Measurements from ENCODE around the gene MYRF. TPM values are rescaled to one million over a fixed set of nuclear protein-coding genes. Genes with fewer than 3 reads are reported as not detected.
A peak's percentile ranks its signal among the peaks of the same experiment; 100 is the strongest.

Gene MYRF
- total and polyA plus RNA-seq, 9 of the 15 experiments (the other 6 are each of a cell fraction or from before 2014, with no cell fraction given) = 2.3 to 25.8 (median 7.1) TPM

DNA sequence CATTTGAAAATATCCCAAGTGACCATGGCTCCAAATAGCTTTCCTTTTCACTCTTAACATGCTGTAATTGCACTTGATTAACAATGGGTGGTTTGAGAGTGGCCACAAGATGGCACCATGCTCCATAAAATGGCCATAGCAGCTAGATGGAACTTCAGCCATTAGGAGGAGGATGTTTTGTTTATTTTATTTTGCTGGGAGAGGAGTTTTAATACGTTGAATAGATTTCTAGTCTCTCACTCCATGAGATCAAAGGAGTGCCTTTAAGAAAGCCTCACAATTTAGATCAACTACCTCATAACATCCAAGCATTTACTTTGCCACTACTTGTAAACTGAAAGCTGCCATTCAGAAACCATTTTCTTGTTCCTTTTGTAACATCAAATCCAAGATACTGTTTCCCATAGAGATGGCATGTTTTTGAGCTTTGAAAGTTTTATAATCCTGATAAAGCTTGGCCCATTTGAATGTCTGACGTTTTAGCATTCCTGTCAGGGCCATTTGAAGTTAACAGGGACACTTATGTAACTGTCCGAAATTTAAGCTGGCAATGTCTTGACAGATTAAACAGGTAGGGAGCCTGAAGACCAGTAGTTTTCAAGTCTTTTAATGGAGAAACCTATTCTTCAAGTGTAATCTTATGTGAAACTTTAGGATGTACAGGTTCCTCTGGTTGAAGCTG is 45.0 kb downstream of the MYRF start (continued):
- TF ChIP-seq MAZ (CRISPR knock-in tag; conservative IDR thresholded peaks at IDR 0.05 in 1 of 2, IDR thresholded peaks at IDR 0.05 in 1 of 2) = peak in 1 of 2 experiments; percentile 18; a peak in 1 of 4 replicates
- TF ChIP-seq, protein P1, sequence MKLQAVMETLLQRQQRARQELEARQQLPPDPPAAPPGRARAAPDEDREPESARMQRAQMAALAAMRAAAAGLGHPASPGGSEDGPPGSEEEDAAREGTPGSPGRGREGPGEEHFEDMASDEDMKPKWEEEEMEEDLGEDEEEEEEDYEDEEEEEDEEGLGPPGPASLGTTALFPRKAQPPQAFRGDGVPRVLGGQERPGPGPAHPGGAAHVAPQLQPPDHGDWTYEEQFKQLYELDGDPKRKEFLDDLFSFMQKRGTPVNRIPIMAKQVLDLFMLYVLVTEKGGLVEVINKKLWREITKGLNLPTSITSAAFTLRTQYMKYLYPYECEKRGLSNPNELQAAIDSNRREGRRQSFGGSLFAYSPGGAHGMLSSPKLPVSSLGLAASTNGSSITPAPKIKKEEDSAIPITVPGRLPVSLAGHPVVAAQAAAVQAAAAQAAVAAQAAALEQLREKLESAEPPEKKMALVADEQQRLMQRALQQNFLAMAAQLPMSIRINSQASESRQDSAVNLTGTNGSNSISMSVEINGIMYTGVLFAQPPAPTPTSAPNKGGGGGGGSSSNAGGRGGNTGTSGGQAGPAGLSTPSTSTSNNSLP (IDR thresholded peaks at IDR 0.05; ENCODE audit: borderline replicate concordance, low read depth, low read length) = peak; percentile 97
- no peak for TF ChIP-seq MCM2 (IDR thresholded peaks at IDR 0.05; ENCODE audit: low read depth)
- TF ChIP-seq SP1 (CRISPR knock-in tag; IDR thresholded peaks at IDR 0.05) = peak; percentile 17; the same call in 1 of the 2 replicates
- TF ChIP-seq ZNF586 (CRISPR knock-in tag; conservative IDR thresholded peaks at IDR 0.05) = 0 out of 2 replicates have a peak, but pooled peaks have one; percentile 64
- TF ChIP-seq ETS2 (tag; IDR thresholded peaks at IDR 0.05; ENCODE audit: borderline replicate concordance, poor library complexity, severe bottlenecking) = no peak
- 0 out of 2 replicates have a peak, but pooled peaks have one; percentile 3 for TF ChIP-seq ELF4 (CRISPR knock-in tag; IDR thresholded peaks at IDR 0.05)
- TF ChIP-seq, protein P2, sequence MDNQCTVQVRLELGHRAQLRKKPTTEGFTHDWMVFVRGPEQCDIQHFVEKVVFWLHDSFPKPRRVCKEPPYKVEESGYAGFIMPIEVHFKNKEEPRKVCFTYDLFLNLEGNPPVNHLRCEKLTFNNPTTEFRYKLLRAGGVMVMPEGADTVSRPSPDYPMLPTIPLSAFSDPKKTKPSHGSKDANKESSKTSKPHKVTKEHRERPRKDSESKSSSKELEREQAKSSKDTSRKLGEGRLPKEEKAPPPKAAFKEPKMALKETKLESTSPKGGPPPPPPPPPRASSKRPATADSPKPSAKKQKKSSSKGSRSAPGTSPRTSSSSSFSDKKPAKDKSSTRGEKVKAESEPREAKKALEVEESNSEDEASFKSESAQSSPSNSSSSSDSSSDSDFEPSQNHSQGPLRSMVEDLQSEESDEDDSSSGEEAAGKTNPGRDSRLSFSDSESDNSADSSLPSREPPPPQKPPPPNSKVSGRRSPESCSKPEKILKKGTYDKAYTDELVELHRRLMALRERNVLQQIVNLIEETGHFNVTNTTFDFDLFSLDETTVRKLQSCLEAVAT (IDR thresholded peaks at IDR 0.05) = no peak
- TF ChIP-seq, protein P3, sequence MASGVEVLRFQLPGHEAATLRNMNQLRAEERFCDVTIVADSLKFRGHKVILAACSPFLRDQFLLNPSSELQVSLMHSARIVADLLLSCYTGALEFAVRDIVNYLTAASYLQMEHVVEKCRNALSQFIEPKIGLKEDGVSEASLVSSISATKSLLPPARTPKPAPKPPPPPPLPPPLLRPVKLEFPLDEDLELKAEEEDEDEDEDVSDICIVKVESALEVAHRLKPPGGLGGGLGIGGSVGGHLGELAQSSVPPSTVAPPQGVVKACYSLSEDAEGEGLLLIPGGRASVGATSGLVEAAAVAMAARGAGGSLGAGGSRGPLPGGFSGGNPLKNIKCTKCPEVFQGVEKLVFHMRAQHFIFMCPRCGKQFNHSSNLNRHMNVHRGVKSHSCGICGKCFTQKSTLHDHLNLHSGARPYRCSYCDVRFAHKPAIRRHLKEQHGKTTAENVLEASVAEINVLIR (CRISPR knock-in tag; IDR thresholded peaks at IDR 0.05) = no peak
- TF ChIP-seq, protein P4, sequence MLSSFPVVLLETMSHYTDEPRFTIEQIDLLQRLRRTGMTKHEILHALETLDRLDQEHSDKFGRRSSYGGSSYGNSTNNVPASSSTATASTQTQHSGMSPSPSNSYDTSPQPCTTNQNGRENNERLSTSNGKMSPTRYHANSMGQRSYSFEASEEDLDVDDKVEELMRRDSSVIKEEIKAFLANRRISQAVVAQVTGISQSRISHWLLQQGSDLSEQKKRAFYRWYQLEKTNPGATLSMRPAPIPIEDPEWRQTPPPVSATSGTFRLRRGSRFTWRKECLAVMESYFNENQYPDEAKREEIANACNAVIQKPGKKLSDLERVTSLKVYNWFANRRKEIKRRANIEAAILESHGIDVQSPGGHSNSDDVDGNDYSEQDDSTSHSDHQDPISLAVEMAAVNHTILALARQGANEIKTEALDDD (IDR thresholded peaks at IDR 0.05) = no peak
- no peak for TF ChIP-seq TFAM (CRISPR knock-in tag; conservative IDR thresholded peaks at IDR 0.05)
- no peak for TF ChIP-seq PPARD (CRISPR knock-in tag; IDR thresholded peaks at IDR 0.05)
- TF ChIP-seq PHB2 (IDR thresholded peaks at IDR 0.05; ENCODE audit: low read depth) = no peak
- TF ChIP-seq CHCHD3 (CRISPR knock-in tag; IDR thresholded peaks at IDR 0.05) = peak; percentile 61; the same call in 1 of the 2 replicates
- peak; percentile 51; the same call in 1 of the 2 replicates for TF ChIP-seq ELF2 (CRISPR knock-in tag; IDR thresholded peaks at IDR 0.05)
- TF ChIP-seq, protein P5, sequence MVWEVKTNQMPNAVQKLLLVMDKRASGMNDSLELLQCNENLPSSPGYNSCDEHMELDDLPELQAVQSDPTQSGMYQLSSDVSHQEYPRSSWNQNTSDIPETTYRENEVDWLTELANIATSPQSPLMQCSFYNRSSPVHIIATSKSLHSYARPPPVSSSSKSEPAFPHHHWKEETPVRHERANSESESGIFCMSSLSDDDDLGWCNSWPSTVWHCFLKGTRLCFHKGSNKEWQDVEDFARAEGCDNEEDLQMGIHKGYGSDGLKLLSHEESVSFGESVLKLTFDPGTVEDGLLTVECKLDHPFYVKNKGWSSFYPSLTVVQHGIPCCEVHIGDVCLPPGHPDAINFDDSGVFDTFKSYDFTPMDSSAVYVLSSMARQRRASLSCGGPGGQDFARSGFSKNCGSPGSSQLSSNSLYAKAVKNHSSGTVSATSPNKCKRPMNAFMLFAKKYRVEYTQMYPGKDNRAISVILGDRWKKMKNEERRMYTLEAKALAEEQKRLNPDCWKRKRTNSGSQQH (CRISPR knock-in tag; IDR thresholded peaks at IDR 0.05) = 0 out of 2 replicates have a peak, but pooled peaks have one; percentile 77
- 0 out of 2 replicates have a peak, but pooled peaks have one; percentile 15 for TF ChIP-seq ZNF445 (CRISPR knock-in tag; IDR thresholded peaks at IDR 0.05; ENCODE audit: low read depth)
- TF ChIP-seq, protein P6, sequence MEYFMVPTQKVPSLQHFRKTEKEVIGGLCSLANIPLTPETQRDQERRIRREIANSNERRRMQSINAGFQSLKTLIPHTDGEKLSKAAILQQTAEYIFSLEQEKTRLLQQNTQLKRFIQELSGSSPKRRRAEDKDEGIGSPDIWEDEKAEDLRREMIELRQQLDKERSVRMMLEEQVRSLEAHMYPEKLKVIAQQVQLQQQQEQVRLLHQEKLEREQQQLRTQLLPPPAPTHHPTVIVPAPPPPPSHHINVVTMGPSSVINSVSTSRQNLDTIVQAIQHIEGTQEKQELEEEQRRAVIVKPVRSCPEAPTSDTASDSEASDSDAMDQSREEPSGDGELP (CRISPR knock-in tag; IDR thresholded peaks at IDR 0.05; ENCODE audit: borderline replicate concordance) = no peak

All from K562 (cell line).